Right lobe of liver (tissue), 4 donors: ENCODE measurements around the gene CHMP1A.

ENCODE experiments used
- POLR2A ChIP-seq: fragments of 450-650 bp; IDR thresholded peaks from one replicate; pipeline ENCODE4 v1.6.1; 2017; ENCODE audit warnings: antibody characterized with exemption, mild to moderate bottlenecking
- TF ChIP-seq, protein P1 (sequence below), 4 donors: fragments of 200-600 bp in 3 of 4; fragments of 450-650 bp in 1 of 4; IDR thresholded peaks; one replicate each; pipeline versions ENCODE4 v1.5.1 to v1.8.0; 2016 to 2022; ENCODE audit warnings: antibody characterized with exemption in 4 of 4, mild to moderate bottlenecking in 2 of 4
- donor health status: DM: no; HTN: no; CAD: no.
- donor health status: DM: no; HTN: no; CAD: no.
- donor health status: DM: no; HTN: yes; CAD: no.

DNA sequence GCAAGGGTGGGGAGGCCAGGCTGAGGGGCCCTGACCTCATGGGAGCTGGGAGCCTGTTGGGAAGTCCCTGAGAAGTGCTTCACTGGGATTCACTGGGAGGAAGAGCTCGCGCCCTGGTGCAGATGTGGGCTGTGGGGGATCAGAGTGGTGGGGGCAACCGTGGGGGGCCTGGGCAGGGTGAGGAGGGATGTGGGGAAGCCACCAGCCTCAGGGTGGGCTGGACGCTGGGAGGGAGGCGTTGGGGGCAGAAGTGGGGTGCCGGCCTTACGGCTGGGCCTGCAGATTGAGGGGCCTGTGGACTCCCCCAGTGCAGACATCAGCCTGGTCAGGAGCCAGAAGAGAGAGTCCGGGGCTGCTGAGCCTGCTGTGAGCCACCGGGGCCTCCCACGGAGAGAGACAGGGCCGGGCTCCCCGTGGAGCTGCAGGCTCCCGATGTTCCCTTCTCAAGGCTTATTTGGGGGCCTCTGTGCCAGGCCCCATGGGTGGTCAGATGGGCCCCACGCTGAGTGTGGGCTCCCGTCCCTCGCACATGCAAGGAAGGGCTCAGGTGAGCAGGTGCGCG is 36.3 kb downstream of the CHMP1A start:
- TF ChIP-seq, protein P1, sequence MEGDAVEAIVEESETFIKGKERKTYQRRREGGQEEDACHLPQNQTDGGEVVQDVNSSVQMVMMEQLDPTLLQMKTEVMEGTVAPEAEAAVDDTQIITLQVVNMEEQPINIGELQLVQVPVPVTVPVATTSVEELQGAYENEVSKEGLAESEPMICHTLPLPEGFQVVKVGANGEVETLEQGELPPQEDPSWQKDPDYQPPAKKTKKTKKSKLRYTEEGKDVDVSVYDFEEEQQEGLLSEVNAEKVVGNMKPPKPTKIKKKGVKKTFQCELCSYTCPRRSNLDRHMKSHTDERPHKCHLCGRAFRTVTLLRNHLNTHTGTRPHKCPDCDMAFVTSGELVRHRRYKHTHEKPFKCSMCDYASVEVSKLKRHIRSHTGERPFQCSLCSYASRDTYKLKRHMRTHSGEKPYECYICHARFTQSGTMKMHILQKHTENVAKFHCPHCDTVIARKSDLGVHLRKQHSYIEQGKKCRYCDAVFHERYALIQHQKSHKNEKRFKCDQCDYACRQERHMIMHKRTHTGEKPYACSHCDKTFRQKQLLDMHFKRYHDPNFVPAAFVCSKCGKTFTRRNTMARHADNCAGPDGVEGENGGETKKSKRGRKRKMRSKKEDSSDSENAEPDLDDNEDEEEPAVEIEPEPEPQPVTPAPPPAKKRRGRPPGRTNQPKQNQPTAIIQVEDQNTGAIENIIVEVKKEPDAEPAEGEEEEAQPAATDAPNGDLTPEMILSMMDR (IDR thresholded peaks at IDR 0.05), result no peak
- TF ChIP-seq POLR2A, result no peak
